ENCODE results near the gene FER1L5.

GRCh38 chr2:96680561-96681141 is 38.1 kb downstream of the FER1L5 start:
- TF ChIP-seq POLR2A (IDR thresholded peaks at IDR 0.05; ENCODE audit: low read depth, low read length) (no peak), POLR2AphosphoS5 (IDR thresholded peaks at IDR 0.05; ENCODE audit: low read depth, low read length) (no peak), PAX5 (IDR thresholded peaks at IDR 0.05; ENCODE audit: insufficient read depth, low read length, severe bottlenecking) (no peak)

Measured in GM12891 (cell line).